Renal cortex interstitium (tissue), 11 donors: ENCODE measurements around the gene TRAIP. TPM values are rescaled to one million over a fixed set of nuclear protein-coding genes. Genes with fewer than 3 reads are reported as not detected.
"Not testable (repeated sequence)": the region's sequence is repeated elsewhere in the genome, so short reads cannot be mapped to it uniquely, and the experiment has no call there.

Experiments used
- DNase-seq, 11 donors: peaks; one replicate each; pipeline ENCODE4 v3.0.0-alpha.2; 2013; ENCODE audit warnings: low read depth in 9 of 11, low spot score in 4 of 11; ENCODE audit errors: extremely low read depth in 1 of 11
- polyA plus RNA-seq, 3 donors: library from polyadenylated mRNA; unstranded; fragments of 120-200 nt; gene quantifications; one replicate each; pipeline ENCODE4 v1.2.1, GENCODE V29; 2013; ENCODE audit not compliant: insufficient read length in 3 of 3

The TRAIP gene
- polyA plus RNA-seq, 3 donors: 9.4 to 12.8 (median 9.8) TPM

- no peak for DNase-seq
Observed at GRCh38 chr3:49781415-49782199, 74.8 kb downstream of the TRAIP start.

- not testable (repeated sequence) for DNase-seq
Observed at GRCh38 chr3:49780975-49781365, 75.4 kb downstream of the TRAIP start.

- no peak for DNase-seq
Observed at GRCh38 chr3:49780080-49780974, 76.0 kb downstream of the TRAIP start.

- DNase-seq: no peak
Observed at GRCh38 chr3:49779358-49780079, 76.8 kb downstream of the TRAIP start.

Other genes starting within 250 kb of the TRAIP start
- gene APEH, start 182.2 kb downstream of the TRAIP start, polyA plus RNA-seq: 100 to 1,000 TPM; 145 to 153 (median 152) TPM
- 100 to 1,000 TPM in 2 of 3 donors, 10 to 100 TPM in 1; 99.1 to 242 (median 199) TPM for gene MST1, start 167.1 kb downstream of the TRAIP start, polyA plus RNA-seq
- 10 to 100 TPM; 33.9 to 42.2 (median 38.8) TPM for gene RNF123, start 167.0 kb downstream of the TRAIP start, polyA plus RNA-seq
- gene AMIGO3, start 136.9 kb downstream of the TRAIP start, polyA plus RNA-seq: 1 to 10 TPM; 1.4 to 2.2 (median 1.8) TPM
- gene GMPPB, start 132.6 kb downstream of the TRAIP start, polyA plus RNA-seq: 10 to 100 TPM; 13.2 to 17.6 (median 17.3) TPM
- gene IP6K1, start 70.0 kb downstream of the TRAIP start, polyA plus RNA-seq: 10 to 100 TPM; 50.6 to 55.8 (median 51.2) TPM
- under 1 TPM in 1 of 3 donors, not detected in 2; 0.15 TPM for gene CDHR4, start 56.7 kb downstream of the TRAIP start, polyA plus RNA-seq
- gene INKA1, start 53.3 kb downstream of the TRAIP start, polyA plus RNA-seq: 10 to 100 TPM in 1 of 3 donors, 1 to 10 TPM in 2; 9.6 to 16.9 (median 10.0) TPM
- 10 to 100 TPM; 31.8 to 50.9 (median 36.5) TPM for gene UBA7, start 42.6 kb downstream of the TRAIP start, polyA plus RNA-seq
- under 1 TPM; 0.16 to 0.18 (median 0.17) TPM for gene CAMKV, start 13.3 kb upstream of the TRAIP start, polyA plus RNA-seq
- 1 to 10 TPM; 1.3 to 1.7 (median 1.5) TPM for gene MST1R, start 47.3 kb upstream of the TRAIP start, polyA plus RNA-seq
- 10 to 100 TPM in 1 of 3 donors, 1 to 10 TPM in 2; 7.0 to 10.5 (median 7.3) TPM for gene MON1A, start 73.2 kb upstream of the TRAIP start, polyA plus RNA-seq
- 100 to 1,000 TPM; 119 to 192 (median 135) TPM for gene RBM6, start 83.6 kb upstream of the TRAIP start, polyA plus RNA-seq
- gene RBM5, start 232.4 kb upstream of the TRAIP start, polyA plus RNA-seq: 100 to 1,000 TPM; 260 to 395 (median 268) TPM